CD4-positive, CD25-positive, alpha-beta regulatory T cell (primary cell): ENCODE measurements around the gene SECISBP2. TPM values are rescaled to one million over a fixed set of nuclear protein-coding genes. Genes with fewer than 3 reads are reported as not detected.

ENCODE experiments used
- ATAC-seq, 2 donors: fragments of 150-1000 bp; cut with Tn5 transposase; one replicate each; pipeline ENCODE4 v1.10.0; 2021; ENCODE audit warnings: low read depth in 2 of 2, moderate number of reproducible peaks in 2 of 2, moderate library complexity in 1 of 2
- DNase-seq, 3 donors: peaks; one replicate each; pipeline versions ENCODE4 v3.0.0 to v3.0.0-alpha.2; 2012 to 2022; ENCODE audit warnings: mixed read lengths in 1 of 3
- H3K27ac ChIP-seq: one replicate; pipeline ENCODE4 v1.7.0; 2013; ENCODE audit warnings: mild to moderate bottlenecking, low read length; ENCODE audit not compliant: insufficient read depth, poor library complexity, severe bottlenecking
- H3K27me3 ChIP-seq: one replicate; pipeline ENCODE4 v1.7.0; 2013; ENCODE audit warnings: low read length; ENCODE audit not compliant: control insufficient read depth, insufficient read depth
- H3K36me3 ChIP-seq: one replicate; pipeline ENCODE4 v1.7.0; 2013; ENCODE audit warnings: mild to moderate bottlenecking, low read length, moderate library complexity; ENCODE audit not compliant: control insufficient read depth, insufficient read depth
- H3K4me1 ChIP-seq: 2 replicates; pipeline ENCODE4 v1.7.0; 2013; ENCODE audit warnings: mild to moderate bottlenecking, low read length; ENCODE audit not compliant: insufficient read depth, control insufficient read depth, poor library complexity, severe bottlenecking
- H3K4me3 ChIP-seq: one replicate; pipeline ENCODE4 v1.7.0; 2013; ENCODE audit warnings: low read depth, mild to moderate bottlenecking, low read length, moderate library complexity
- H3K9me3 ChIP-seq, 2 experiments: 1 replicate in 1 of 2; 2 replicates in 1 of 2; pipeline ENCODE4 v1.7.0; 2013; ENCODE audit warnings: low read length in 2 of 2, mild to moderate bottlenecking in 1 of 2, moderate library complexity in 1 of 2; ENCODE audit not compliant: control insufficient read depth in 2 of 2
- H3K27ac Mint-ChIP-seq, 3 donors: one replicate each; pipeline ENCODE4 v1.8.0; 2020 to 2022; ENCODE audit warnings: mild to moderate bottlenecking in 3 of 3, mixed read lengths in 3 of 3, moderate library complexity in 2 of 3
- H3K27me3 Mint-ChIP-seq: one replicate; pipeline ENCODE4 v1.8.0; 2022; ENCODE audit warnings: mild to moderate bottlenecking, mixed read lengths
- H3K36me3 Mint-ChIP-seq: one replicate; pipeline ENCODE4 v1.8.0; 2020; ENCODE audit warnings: mixed read lengths
- H3K4me1 Mint-ChIP-seq, 4 donors: one replicate each; pipeline ENCODE4 v1.8.0; 2020 to 2022; ENCODE audit warnings: mixed read lengths in 4 of 4, mild to moderate bottlenecking in 1 of 4
- H3K4me3 Mint-ChIP-seq, 4 donors: one replicate each; pipeline ENCODE4 v1.8.0; 2020 to 2022; ENCODE audit warnings: mild to moderate bottlenecking in 4 of 4, mixed read lengths in 4 of 4, moderate library complexity in 3 of 4
- H3K9me3 Mint-ChIP-seq, 7 donors: one replicate each; pipeline ENCODE4 v1.8.0; 2020 to 2022; ENCODE audit warnings: mixed read lengths in 7 of 7, mild to moderate bottlenecking in 3 of 7, moderate library complexity in 2 of 7
- polyA plus RNA-seq, 4 donors: library from polyadenylated mRNA; unstranded; fragments of 300-500 nt; fragmentation: Illumina TruSeq; gene quantifications; one replicate each; pipeline ENCODE4 v1.2.3, GENCODE V29; 2021
- total RNA-seq: library from RNA; stranded (reverse); gene quantifications from one replicate; pipeline ENCODE4 v1.2.3, GENCODE V29; 2022

Gene SECISBP2
- total and polyA plus RNA-seq, 5 donors from 2014 or later = 19.2 to 129 (median 26.6) TPM

DNA sequence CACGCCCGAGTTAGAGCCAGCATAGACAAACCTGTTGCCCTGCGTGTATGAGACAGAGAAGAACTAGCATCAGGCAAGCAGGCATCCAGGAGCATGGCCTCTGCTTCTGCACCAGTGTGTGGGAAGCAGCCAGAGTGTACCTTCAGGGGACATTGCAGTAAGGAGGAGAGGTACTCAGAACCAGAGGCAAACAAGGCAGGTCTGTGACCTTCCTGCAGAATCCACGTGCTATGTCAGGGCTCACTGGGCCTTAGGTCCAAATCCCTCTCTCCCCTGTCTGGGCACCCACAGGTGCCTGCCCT is 63.0 kb downstream of the SECISBP2 start:
- H3K4me3 ChIP-seq = no peak overlapping the region
- H3K27me3 Mint-ChIP-seq = no peaks in the 10 kb centered on the region
- no peak for DNase-seq
- no peak overlapping the region for H3K27ac ChIP-seq
- peaks cover 5 to 14% (median 8%) of the 10 kb centered on the region in 4 donors for H3K4me1 Mint-ChIP-seq
- no peak overlapping the region for H3K4me3 Mint-ChIP-seq
- H3K27ac Mint-ChIP-seq = peak overlapping the region in 2 of 3 donors; percentile 44 to 70
- peaks cover 59% of the 10 kb centered on the region for H3K36me3 Mint-ChIP-seq
- H3K36me3 ChIP-seq = peaks cover 89% of the 10 kb centered on the region
- no peaks in the 10 kb centered on the region for H3K27me3 ChIP-seq
- no peaks in the 10 kb centered on the region for H3K9me3 ChIP-seq
- no peak for ATAC-seq
- peaks cover 3% of the 10 kb centered on the region for H3K4me1 ChIP-seq
- H3K9me3 Mint-ChIP-seq = no peaks in the 10 kb centered on the region

DNA sequence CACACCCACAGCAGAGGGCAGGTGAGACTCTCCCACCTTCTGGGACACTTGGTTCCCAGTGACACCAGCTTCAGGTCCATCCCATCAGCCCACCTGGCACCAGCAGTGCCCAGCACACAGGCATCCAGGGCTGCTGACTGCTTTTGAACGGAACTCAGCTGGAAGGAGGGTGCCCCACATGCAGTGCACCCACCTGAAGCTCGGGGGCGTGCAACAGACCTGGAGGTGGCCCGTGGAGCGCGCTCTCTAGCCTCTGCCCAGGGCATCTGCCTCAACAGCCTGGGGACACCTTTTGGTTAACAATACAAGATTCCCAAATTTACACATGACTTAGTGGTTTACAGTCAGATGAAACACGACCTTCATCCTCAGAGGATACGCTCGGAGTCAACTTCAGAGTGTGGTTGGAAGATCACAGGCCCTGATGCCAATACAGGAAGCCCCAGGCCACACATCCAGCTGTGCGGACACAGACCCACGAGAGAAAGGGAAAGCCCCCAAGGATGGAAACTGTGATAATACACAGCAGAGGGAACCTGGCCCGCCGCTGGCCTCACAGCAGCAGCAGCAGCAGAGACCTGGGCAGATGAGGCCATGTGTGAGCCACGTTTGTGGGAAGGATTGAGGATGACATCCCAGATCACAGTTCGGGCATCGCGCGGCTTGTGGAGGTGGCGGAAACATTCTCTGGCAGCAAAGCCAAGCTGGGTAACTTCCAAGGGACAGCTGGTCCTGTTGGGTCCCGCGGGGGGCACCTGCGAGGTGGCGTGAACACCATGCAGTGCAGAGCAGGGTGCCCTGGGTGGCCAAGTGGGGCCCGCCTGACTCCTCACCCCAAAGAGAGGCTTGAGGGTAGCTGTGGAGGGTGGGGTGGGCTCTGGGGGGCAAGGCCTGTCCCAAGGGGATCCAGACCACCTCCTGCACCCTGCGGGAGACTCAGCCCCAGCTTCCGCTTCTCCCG is 64.0 kb downstream of the SECISBP2 start:
- Mint-ChIP-seq H3K4me3 (peak overlapping the region in 1 of 4 donors; percentile 22), H3K36me3 (peaks cover 57% of the 10 kb centered on the region)

DNA sequence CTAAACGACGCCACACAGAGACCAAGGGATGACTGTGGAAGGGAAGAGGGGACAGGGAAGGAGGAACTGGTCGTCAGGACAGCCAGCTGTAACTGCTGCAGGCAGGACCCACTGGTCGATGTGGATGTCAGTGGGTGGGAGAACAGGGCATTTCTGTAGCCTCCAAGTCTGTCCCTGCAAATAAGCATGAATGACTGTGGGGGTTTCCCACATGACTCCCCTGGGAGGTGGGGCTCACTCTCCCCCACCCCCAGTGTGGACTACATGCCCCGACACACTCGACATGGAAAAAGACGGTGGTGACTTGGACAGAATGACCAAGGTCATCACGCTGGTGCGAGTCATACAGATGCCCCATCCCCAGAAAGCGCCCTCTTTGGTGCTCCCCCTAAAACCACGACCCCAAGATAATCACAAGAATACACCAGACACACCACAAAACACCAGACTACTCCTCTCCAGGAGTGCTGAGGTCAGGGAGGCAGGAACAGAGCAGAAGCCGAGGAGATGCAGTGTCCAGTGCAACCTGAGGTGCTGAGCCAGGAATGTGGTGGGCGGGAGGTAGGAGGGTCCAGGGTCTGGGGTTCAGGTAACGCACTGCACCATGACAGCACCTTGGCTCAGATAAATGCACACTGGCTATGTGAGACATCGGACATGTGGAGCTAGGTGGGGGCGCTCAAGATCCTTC is 64.9 kb downstream of the SECISBP2 start:
- Mint-ChIP-seq H3K4me3 (no peak overlapping the region), H3K9me3 (no peaks in the 10 kb centered on the region), H3K27ac (peak overlapping the region; percentile 29 to 80 (median 57)), H3K27me3 (no peaks in the 10 kb centered on the region), H3K4me1 (peaks cover 1 to 8% (median 4%) of the 10 kb centered on the region in 4 donors), H3K36me3 (peaks cover 52% of the 10 kb centered on the region)
- Histone ChIP-seq H3K27ac (no peak overlapping the region), H3K36me3 (peaks cover 95% of the 10 kb centered on the region), H3K4me3 (no peak overlapping the region), H3K9me3 (no peaks in the 10 kb centered on the region), H3K4me1 (no peaks in the 10 kb centered on the region), H3K27me3 (no peaks in the 10 kb centered on the region)
- ATAC-seq (no peak), DNase-seq (no peak)

More for the DNA sequence above, 64.0 kb downstream of the SECISBP2 start:
- Histone ChIP-seq H3K4me3 (no peak overlapping the region), H3K27me3 (no peaks in the 10 kb centered on the region), H3K4me1 (no peaks in the 10 kb centered on the region), H3K9me3 (no peaks in the 10 kb centered on the region), H3K27ac (no peak overlapping the region), H3K36me3 (peaks cover 95% of the 10 kb centered on the region)
- no peak for ATAC-seq
- Mint-ChIP-seq H3K4me1 (peaks cover 1 to 8% (median 6%) of the 10 kb centered on the region in 4 donors), H3K27me3 (no peaks in the 10 kb centered on the region), H3K27ac (peak overlapping the region; percentile 29 to 91 (median 70)), H3K9me3 (no peaks in the 10 kb centered on the region)
- no peak for DNase-seq

DNA sequence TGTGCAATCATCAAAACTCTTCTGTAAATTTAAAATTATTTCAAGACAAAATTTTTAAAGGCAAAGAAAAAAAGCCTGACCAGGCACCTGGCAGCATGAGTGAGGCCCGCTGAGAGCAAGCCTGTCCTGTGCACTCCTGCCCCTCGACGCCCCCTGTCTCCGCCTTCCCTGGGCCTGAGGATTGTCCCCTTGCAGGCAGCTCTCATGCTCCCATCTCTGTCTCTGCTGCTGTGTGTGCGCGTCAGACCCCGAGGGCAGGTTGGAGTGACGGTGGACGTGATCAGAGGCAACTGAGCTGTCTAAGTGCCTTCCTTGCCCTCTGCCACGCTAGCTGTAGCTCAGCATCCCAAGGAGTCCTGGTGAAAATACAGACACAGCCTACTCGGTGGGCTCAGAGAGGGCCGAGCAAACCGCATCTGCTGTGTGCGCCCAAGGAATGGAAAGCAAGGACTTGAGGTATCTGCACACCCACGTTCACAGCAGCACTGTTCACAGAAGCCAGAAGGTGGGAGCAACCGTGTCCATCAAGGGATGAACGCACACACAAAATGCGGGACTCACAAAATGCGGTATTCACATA is 65.5 kb downstream of the SECISBP2 start:
- H3K4me1 Mint-ChIP-seq = peaks cover 0 to 8% (median 4%) of the 10 kb centered on the region in 4 donors
- H3K27me3 Mint-ChIP-seq = no peaks in the 10 kb centered on the region
- H3K36me3 ChIP-seq = peaks cover 95% of the 10 kb centered on the region
- H3K9me3 ChIP-seq = no peaks in the 10 kb centered on the region
- H3K4me3 Mint-ChIP-seq = no peak overlapping the region
- no peak overlapping the region for H3K27ac ChIP-seq
- H3K4me1 ChIP-seq = no peaks in the 10 kb centered on the region
- DNase-seq (no peak), ATAC-seq (no peak)
- H3K27ac Mint-ChIP-seq = peak overlapping the region in 2 of 3 donors; percentile 52 to 72
- H3K4me3 ChIP-seq = no peak overlapping the region
- H3K9me3 Mint-ChIP-seq = no peaks in the 10 kb centered on the region
- H3K36me3 Mint-ChIP-seq = peaks cover 48% of the 10 kb centered on the region
- no peaks in the 10 kb centered on the region for H3K27me3 ChIP-seq

DNA sequence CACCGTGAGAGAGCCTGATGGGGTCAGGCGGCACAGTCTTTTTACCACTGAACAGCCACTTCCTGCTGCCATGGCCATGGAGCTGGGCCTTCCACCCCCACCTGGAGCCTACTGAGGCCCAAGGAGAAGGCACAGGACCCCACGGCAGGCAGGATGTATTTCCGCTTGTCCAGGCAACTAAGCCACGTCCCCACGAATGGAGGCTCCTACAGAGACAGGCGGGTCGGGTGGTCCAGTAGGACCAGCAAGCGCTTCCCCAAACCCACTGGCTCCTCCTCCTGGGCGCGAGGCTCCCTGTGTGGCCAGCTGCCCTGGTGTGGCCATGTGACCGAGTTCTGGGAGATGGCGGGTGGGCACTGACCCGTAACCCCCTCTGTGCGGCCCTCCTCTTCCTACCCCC is 66.5 kb downstream of the SECISBP2 start:
- Mint-ChIP-seq H3K27me3 (no peaks in the 10 kb centered on the region), H3K4me3 (no peak overlapping the region), H3K36me3 (peaks cover 48% of the 10 kb centered on the region), H3K9me3 (no peaks in the 10 kb centered on the region), H3K27ac (peak overlapping the region in 2 of 3 donors; percentile 55 to 67), H3K4me1 (peaks cover 0 to 6% (median 3%) of the 10 kb centered on the region in 4 donors)
- no peak for ATAC-seq
- no peak overlapping the region for H3K27ac ChIP-seq
- H3K4me3 ChIP-seq = no peak overlapping the region
- H3K36me3 ChIP-seq = peaks cover 95% of the 10 kb centered on the region
- DNase-seq = no peak
- no peaks in the 10 kb centered on the region for H3K27me3 ChIP-seq
- no peaks in the 10 kb centered on the region for H3K4me1 ChIP-seq
- no peaks in the 10 kb centered on the region for H3K9me3 ChIP-seq

DNA sequence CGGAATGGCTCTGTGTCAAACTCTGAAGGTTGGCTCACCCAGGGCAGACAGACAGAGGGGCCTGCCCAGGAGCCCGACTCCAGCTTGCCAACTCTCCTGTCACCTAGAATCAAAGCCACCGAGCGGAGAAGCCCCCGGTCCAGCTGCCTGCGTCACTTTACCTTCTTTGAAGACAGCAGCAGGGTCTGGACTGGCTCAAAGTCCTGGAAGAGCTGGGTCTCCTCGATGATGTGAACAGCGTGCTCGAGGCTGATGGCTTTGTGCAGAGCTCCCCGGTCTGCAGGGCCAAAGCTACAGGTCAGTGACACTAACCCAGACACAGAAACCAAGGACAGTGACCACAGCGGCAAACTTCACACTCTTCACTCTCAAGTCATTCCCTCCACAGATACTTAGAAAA is 67.9 kb downstream of the SECISBP2 start:
- Mint-ChIP-seq H3K4me1 (peaks cover 0 to 6% (median 2%) of the 10 kb centered on the region in 4 donors), H3K36me3 (peaks cover 55% of the 10 kb centered on the region), H3K4me3 (no peak overlapping the region), H3K27me3 (no peaks in the 10 kb centered on the region), H3K27ac (no peak overlapping the region), H3K9me3 (no peaks in the 10 kb centered on the region)
- DNase-seq = no peak
- H3K4me1 ChIP-seq = no peaks in the 10 kb centered on the region
- H3K9me3 ChIP-seq = no peaks in the 10 kb centered on the region
- no peak overlapping the region for H3K4me3 ChIP-seq
- H3K27me3 ChIP-seq = no peaks in the 10 kb centered on the region
- ATAC-seq = no peak
- peaks cover 99% of the 10 kb centered on the region for H3K36me3 ChIP-seq
- H3K27ac ChIP-seq = no peak overlapping the region

DNA sequence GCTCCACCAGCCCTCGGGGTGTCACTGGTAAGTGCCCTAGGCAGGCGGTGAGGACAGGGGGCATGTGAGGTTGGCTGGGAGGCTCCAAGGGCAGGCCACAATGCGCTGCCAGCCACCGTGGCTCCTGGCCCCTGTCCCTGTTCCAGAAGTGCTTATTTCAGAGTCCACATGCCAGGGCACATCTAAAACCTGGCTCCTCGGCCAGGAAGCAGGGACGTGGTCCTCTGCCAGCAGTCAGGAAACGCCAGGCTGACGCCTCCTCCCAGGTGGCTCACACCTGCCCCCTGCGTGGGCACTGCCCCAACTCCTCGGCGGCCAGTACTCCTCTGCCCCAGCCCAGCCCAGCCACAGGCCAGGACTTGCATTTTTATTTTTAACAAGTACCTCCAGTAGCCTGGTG is 68.5 kb downstream of the SECISBP2 start:
- peaks cover 99% of the 10 kb centered on the region for H3K36me3 ChIP-seq
- H3K9me3 ChIP-seq = no peaks in the 10 kb centered on the region
- Mint-ChIP-seq H3K27ac (peak overlapping the region in 1 of 3 donors; percentile 32), H3K4me1 (peaks cover 0 to 6% (median under 1%) of the 10 kb centered on the region in 4 donors), H3K36me3 (peaks cover 54% of the 10 kb centered on the region), H3K27me3 (no peaks in the 10 kb centered on the region), H3K9me3 (no peaks in the 10 kb centered on the region), H3K4me3 (no peak overlapping the region)
- no peak overlapping the region for H3K27ac ChIP-seq
- no peak overlapping the region for H3K4me3 ChIP-seq
- no peaks in the 10 kb centered on the region for H3K4me1 ChIP-seq
- ATAC-seq (no peak), DNase-seq (no peak)
- H3K27me3 ChIP-seq = no peaks in the 10 kb centered on the region
